Mucosa of descending colon (tissue), 3 donors: ENCODE data around the gene CCDC3. TPM values are rescaled to one million over a fixed set of nuclear protein-coding genes. Genes with fewer than 3 reads are reported as not detected.

Experiments
- ATAC-seq: fragments of 200-7000 bp; cut with Tn5 transposase; one replicate; pipeline ENCODE4 v1.9.1; 2020; ENCODE audit warnings: mild to moderate bottlenecking, moderate library complexity
- DNase-seq, 3 donors: peaks; one replicate each; pipeline ENCODE4 v3.0.0-alpha.2; 2020
- H3K36me3 ChIP-seq: fragments of 200-600 bp; one replicate; pipeline ENCODE4 v1.8.0; 2021; ENCODE audit warnings: low read depth, mild to moderate bottlenecking
- H3K4me1 ChIP-seq: fragments of 200-600 bp; one replicate; pipeline ENCODE4 v1.8.0; 2021; ENCODE audit warnings: low read depth, mild to moderate bottlenecking
- H3K4me3 ChIP-seq: fragments of 200-600 bp; one replicate; pipeline ENCODE4 v1.8.0; 2021; ENCODE audit warnings: mild to moderate bottlenecking
- H3K9me3 ChIP-seq: fragments of 200-600 bp; one replicate; pipeline ENCODE4 v1.8.0; 2021; ENCODE audit warnings: mild to moderate bottlenecking
- intact Hi-C, 2 donors: fragments of 100-400 bp; cut with DNase I in 1 of 2; cut with micrococcal nuclease in 1 of 2; formaldehyde crosslinking; loops; one replicate each; pipeline versions ENCODE4 v1.11.0 to v1.11.1; 2022; cut with DNase I, micrococcal nuclease
- total RNA-seq, 3 donors: library from RNA; stranded (reverse); fragmentation: NEBNext Ultra II Directional in 2 of 3; extraction: Animal tissue kit (Norgen Biotek cat#: 25700) in 2 of 3; gene quantifications; one replicate each; pipeline versions ENCODE4 v1.2.1 to v1.2.4, GENCODE V29; 2021 to 2023
- TF ChIP-seq, protein P1 (sequence below): fragments of 200-600 bp; IDR thresholded peaks from one replicate; pipeline ENCODE4 v1.8.0; 2022; ENCODE audit warnings: antibody characterized with exemption, mild to moderate bottlenecking
- donor health status: DM: no; HTN: no; CAD: no; lungs with moderate emphysema.
- donor health status: DM: no; HTN: no; CAD: no.
- donor health status: DM: no; HTN: yes; CAD: no.

CCDC3 gene
- total RNA-seq, 3 donors from 2014 or later, result 0.84 to 3.3 (median 2.3) TPM

- no peaks in the 10 kb centered on the region for H3K36me3 ChIP-seq
- DNase-seq (no peak), ATAC-seq (no peak)
- no peaks in the 10 kb centered on the region for H3K4me1 ChIP-seq
- no peak overlapping the region for H3K4me3 ChIP-seq
- intact Hi-C loops, result no loop called here
- peaks cover 2% of the 10 kb centered on the region for H3K9me3 ChIP-seq
- TF ChIP-seq, protein P1, sequence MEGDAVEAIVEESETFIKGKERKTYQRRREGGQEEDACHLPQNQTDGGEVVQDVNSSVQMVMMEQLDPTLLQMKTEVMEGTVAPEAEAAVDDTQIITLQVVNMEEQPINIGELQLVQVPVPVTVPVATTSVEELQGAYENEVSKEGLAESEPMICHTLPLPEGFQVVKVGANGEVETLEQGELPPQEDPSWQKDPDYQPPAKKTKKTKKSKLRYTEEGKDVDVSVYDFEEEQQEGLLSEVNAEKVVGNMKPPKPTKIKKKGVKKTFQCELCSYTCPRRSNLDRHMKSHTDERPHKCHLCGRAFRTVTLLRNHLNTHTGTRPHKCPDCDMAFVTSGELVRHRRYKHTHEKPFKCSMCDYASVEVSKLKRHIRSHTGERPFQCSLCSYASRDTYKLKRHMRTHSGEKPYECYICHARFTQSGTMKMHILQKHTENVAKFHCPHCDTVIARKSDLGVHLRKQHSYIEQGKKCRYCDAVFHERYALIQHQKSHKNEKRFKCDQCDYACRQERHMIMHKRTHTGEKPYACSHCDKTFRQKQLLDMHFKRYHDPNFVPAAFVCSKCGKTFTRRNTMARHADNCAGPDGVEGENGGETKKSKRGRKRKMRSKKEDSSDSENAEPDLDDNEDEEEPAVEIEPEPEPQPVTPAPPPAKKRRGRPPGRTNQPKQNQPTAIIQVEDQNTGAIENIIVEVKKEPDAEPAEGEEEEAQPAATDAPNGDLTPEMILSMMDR, result no peak
Measured at GRCh38 chr10:12898271-12898670, 103.2 kb downstream of the CCDC3 start.

DNA sequence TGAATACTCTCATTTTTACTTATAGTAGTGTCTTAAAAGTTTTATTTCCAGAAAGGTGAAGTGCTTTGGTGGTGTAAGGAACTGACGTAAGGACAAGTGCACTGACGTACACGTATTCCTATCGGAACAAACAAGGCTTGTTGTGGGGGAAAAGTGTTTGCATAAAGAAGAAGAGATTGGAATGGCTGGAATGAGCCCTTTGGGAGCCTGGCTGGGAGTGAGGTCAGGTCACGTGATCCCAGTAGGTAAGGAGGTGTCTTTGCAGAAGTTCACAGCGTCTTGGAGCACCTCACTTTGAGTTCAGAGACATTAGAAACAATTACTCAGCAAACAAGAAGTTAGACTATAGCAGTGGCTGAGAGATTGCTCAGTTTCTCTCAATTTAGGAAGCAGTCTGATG, 104.2 kb downstream of the CCDC3 start:
- DNase-seq (no peak), ATAC-seq (no peak)
- Histone ChIP-seq H3K4me1 (no peaks in the 10 kb centered on the region), H3K4me3 (no peak overlapping the region), H3K36me3 (no peaks in the 10 kb centered on the region), H3K9me3 (peaks cover 5% of the 10 kb centered on the region)
- intact Hi-C loops, result no loop called here
- TF ChIP-seq, protein P1, result no peak

GRCh38 chr10:12896251-12896650, 105.3 kb downstream of the CCDC3 start:
- ATAC-seq (no peak), DNase-seq (no peak)
- intact Hi-C loops, result no loop called here
- TF ChIP-seq, protein P1, result no peak
- H3K4me1 ChIP-seq, result no peaks in the 10 kb centered on the region
- H3K9me3 ChIP-seq, result peaks cover 5% of the 10 kb centered on the region
- H3K4me3 ChIP-seq, result no peak overlapping the region
- H3K36me3 ChIP-seq, result no peaks in the 10 kb centered on the region

DNA sequence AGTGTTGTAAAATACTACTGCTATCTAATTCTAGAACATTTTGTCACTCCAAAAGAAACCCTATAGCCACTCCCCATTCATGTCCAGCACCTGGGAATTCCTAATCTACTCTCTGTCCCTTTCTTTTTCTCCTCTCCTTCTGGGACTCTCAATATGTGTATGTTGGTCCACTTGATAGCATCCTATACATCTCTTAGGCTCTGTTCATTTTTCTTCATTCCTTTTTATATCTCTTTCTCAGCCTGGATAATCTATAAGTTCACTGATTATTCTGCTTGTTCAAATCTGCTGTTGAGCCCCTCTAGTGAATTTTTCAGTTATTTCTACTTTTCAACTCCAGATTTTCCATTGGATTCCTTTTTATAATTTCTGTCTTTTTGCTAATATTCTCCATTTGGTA, 108.6 kb downstream of the CCDC3 start:
- ATAC-seq (no peak), DNase-seq (no peak)
- Histone ChIP-seq H3K4me1 (no peaks in the 10 kb centered on the region), H3K4me3 (no peak overlapping the region), H3K9me3 (peaks cover 5% of the 10 kb centered on the region), H3K36me3 (no peaks in the 10 kb centered on the region)
- TF ChIP-seq, protein P1, result no peak
- intact Hi-C loops, result no loop called here

DNA sequence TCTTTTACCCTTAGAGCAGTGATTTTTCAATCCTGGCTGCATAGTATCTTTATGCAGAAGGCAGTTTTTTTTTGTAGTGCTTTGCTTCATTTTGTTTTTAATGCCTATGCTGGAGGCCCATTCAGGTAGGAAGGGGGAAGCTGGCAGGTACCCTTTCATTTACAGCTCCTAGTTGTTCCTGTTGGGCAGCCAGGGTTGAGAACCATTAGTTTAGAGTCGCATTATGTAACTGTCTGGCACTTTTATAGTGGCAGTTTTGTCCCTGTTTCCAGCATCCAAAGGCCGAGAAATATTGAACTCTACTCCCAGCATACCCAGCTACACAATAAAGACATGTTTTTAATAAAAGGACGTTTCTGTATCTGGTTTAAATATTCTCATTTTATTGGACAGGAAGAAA, 110.6 kb downstream of the CCDC3 start:
- no peak for ATAC-seq
- intact Hi-C loops, result no loop called here
- no peaks in the 10 kb centered on the region for H3K4me1 ChIP-seq

DNA sequence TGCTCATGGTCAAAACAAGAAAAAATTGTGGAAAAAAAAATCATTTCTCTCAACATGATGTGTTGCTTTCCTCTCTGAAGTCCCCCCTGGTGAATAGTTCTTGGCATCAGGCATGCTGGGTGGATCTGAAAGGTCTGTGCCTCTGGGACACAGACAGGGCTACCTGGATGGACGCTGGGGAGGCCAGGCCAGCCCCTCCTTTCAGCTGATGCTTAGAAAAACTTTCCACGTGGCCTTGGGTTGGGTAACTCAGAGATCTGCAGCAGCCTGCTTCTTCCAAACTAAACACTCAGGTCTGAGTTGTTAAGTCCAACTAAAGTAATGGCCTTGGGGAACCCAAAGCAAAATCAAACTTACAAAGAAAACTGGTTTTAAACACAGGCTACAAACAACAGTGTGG, 113.0 kb downstream of the CCDC3 start:
- intact Hi-C loops, result no loop called here

More for the DNA sequence above, 110.6 kb downstream of the CCDC3 start:
- no peak for DNase-seq
- H3K9me3 ChIP-seq, result peaks cover 5% of the 10 kb centered on the region
- no peak overlapping the region for H3K4me3 ChIP-seq
- TF ChIP-seq, protein P1, result no peak
- no peaks in the 10 kb centered on the region for H3K36me3 ChIP-seq

More for the DNA sequence above, 113.0 kb downstream of the CCDC3 start:
- TF ChIP-seq, protein P1, result no peak
- DNase-seq (no peak), ATAC-seq (no peak)
- H3K4me1 ChIP-seq, result no peaks in the 10 kb centered on the region
- H3K9me3 ChIP-seq, result peaks cover 5% of the 10 kb centered on the region
- H3K36me3 ChIP-seq, result no peaks in the 10 kb centered on the region
- no peak overlapping the region for H3K4me3 ChIP-seq
